Neural crest cell (in vitro differentiated cells): ENCODE measurements around the gene ABCA9. TPM values are rescaled to one million over a fixed set of nuclear protein-coding genes. Genes with fewer than 3 reads are reported as not detected.
"Not testable (repeated sequence)": the region's sequence is repeated elsewhere in the genome, so short reads cannot be mapped to it uniquely, and the experiment has no call there.

Source experiments
- DNase-seq: peaks from one replicate; pipeline ENCODE4 v3.0.0; 2021; ENCODE audit warnings: low read depth, mixed read lengths, low spot score
- H3K27ac Mint-ChIP-seq: one replicate; pipeline ENCODE4 v1.8.0; 2021; ENCODE audit warnings: mild to moderate bottlenecking, mixed read lengths; ENCODE audit not compliant: unreplicated experiment
- H3K27me3 Mint-ChIP-seq: 2 replicates; pipeline ENCODE4 v1.8.0; 2021; ENCODE audit warnings: low read depth, mild to moderate bottlenecking, mixed read lengths
- H3K36me3 Mint-ChIP-seq: 2 replicates; pipeline ENCODE4 v1.8.0; 2021; ENCODE audit warnings: low read depth, mild to moderate bottlenecking, mixed read lengths
- H3K4me1 Mint-ChIP-seq: 2 replicates; pipeline ENCODE4 v1.8.0; 2021; ENCODE audit warnings: mixed read lengths
- H3K4me3 Mint-ChIP-seq: one replicate; pipeline ENCODE4 v1.8.0; 2021; ENCODE audit warnings: mild to moderate bottlenecking, mixed read lengths
- H3K9me3 Mint-ChIP-seq: 2 replicates; pipeline ENCODE4 v1.8.0; 2021; ENCODE audit warnings: mixed read lengths
- CTCF ChIP-seq: fragments of 200-600 bp; sonication (generic); conservative IDR thresholded peaks from 2 replicates; pipeline ENCODE4 v1.5.0; 2021; ENCODE audit warnings: antibody characterized with exemption, mild to moderate bottlenecking
- total RNA-seq: library from RNA; stranded (reverse); gene quantifications from 2 replicates; pipeline ENCODE4 v1.2.1, GENCODE V29; 2021

The ABCA9 gene
- total RNA-seq, 1 donor from 2014 or later = 1.3 TPM

- Mint-ChIP-seq H3K36me3 (peaks cover 11% of the 10 kb centered on the region), H3K4me1 (peaks cover 33% of the 10 kb centered on the region), H3K9me3 (peaks cover 14% of the 10 kb centered on the region)
- H3K4me3 Mint-ChIP-seq, DNase-seq, H3K27ac Mint-ChIP-seq, H3K27me3 Mint-ChIP-seq: not testable (repeated sequence)
Measured at GRCh38 chr17:69070378-69071232, 9.9 kb upstream of the ABCA9 start.

- H3K9me3 Mint-ChIP-seq = peaks cover 7% of the 10 kb centered on the region
- no peak overlapping the region for H3K4me3 Mint-ChIP-seq
- no peak for DNase-seq
- H3K27me3 Mint-ChIP-seq = no peaks in the 10 kb centered on the region
- TF ChIP-seq CTCF = no peak
- peak overlapping the region; percentile 94 for H3K27ac Mint-ChIP-seq
- peaks cover 33% of the 10 kb centered on the region for H3K4me1 Mint-ChIP-seq
- H3K36me3 Mint-ChIP-seq = peaks cover 5% of the 10 kb centered on the region
Measured at GRCh38 chr17:69069226-69069750, 8.6 kb upstream of the ABCA9 start.

- Mint-ChIP-seq H3K36me3 (no peaks in the 10 kb centered on the region), H3K4me3 (no peak overlapping the region), H3K27ac (no peak overlapping the region), H3K27me3 (no peaks in the 10 kb centered on the region), H3K9me3 (no peaks in the 10 kb centered on the region), H3K4me1 (peaks cover 43% of the 10 kb centered on the region)
- no peak for DNase-seq
- TF ChIP-seq CTCF = no peak
Measured at GRCh38 chr17:69067274-69068047, 6.7 kb upstream of the ABCA9 start.

- no peak for TF ChIP-seq CTCF
Measured at GRCh38 chr17:69066482-69066881, 5.8 kb upstream of the ABCA9 start.

GRCh38 chr17:69065113-69065512, 4.4 kb upstream of the ABCA9 start:
- no peak for TF ChIP-seq CTCF
- peaks cover 61% of the 10 kb centered on the region for H3K4me1 Mint-ChIP-seq
- DNase-seq = no peak
- H3K36me3 Mint-ChIP-seq = no peaks in the 10 kb centered on the region
- no peak overlapping the region for H3K27ac Mint-ChIP-seq
- no peak overlapping the region for H3K4me3 Mint-ChIP-seq
- H3K27me3 Mint-ChIP-seq = no peaks in the 10 kb centered on the region
- no peaks in the 10 kb centered on the region for H3K9me3 Mint-ChIP-seq

More at GRCh38 chr17:69066482-69066881, 5.8 kb upstream of the ABCA9 start:
- Mint-ChIP-seq H3K4me1 (peaks cover 48% of the 10 kb centered on the region), H3K36me3 (no peaks in the 10 kb centered on the region), H3K9me3 (no peaks in the 10 kb centered on the region), H3K27ac (no peak overlapping the region), H3K27me3 (no peaks in the 10 kb centered on the region), H3K4me3 (no peak overlapping the region)
- DNase-seq = no peak
